Glomerular endothelial cell (primary cell): ENCODE measurements around the gene EPS8L2. TPM values are rescaled to one million over a fixed set of nuclear protein-coding genes. Genes with fewer than 3 reads are reported as not detected.

Experiments used
- DNase-seq: peaks from one replicate; pipeline ENCODE4 v3.0.0-alpha.2; 2011; ENCODE audit warnings: low read depth, low spot score; ENCODE audit errors: extremely low read depth
- total RNA-seq: library from RNA; depleted of rRNA; stranded (reverse); fragments of >200 nt; gene quantifications from 2 replicates; pipeline ENCODE4 v1.2.3, GENCODE V29; 2015

EPS8L2 gene
- total RNA-seq, 1 donor from 2014 or later, result 18.1 TPM

GRCh38 chr11:748007-748359 lies 42.0 kb downstream of the EPS8L2 start:
- DNase-seq, result no peak

- no peak for DNase-seq
Observed at GRCh38 chr11:749731-750130, 43.7 kb downstream of the EPS8L2 start.

- DNase-seq, result no peak
Observed at GRCh38 chr11:760236-760635, 54.2 kb downstream of the EPS8L2 start.

GRCh38 chr11:761526-762108 lies 55.6 kb downstream of the EPS8L2 start:
- DNase-seq, result no peak

- no peak for DNase-seq
Observed at GRCh38 chr11:762421-763072, 56.5 kb downstream of the EPS8L2 start.

- DNase-seq, result no peak
Observed at GRCh38 chr11:763073-763463, 57.0 kb downstream of the EPS8L2 start.

GRCh38 chr11:763549-764321 lies 57.7 kb downstream of the EPS8L2 start:
- DNase-seq, result no peak

- DNase-seq, result no peak
Observed at GRCh38 chr11:764322-765024, 58.4 kb downstream of the EPS8L2 start.

- no peak for DNase-seq
Observed at GRCh38 chr11:765025-765801, 59.2 kb downstream of the EPS8L2 start.

- no peak for DNase-seq
Observed at GRCh38 chr11:765802-766091, 59.7 kb downstream of the EPS8L2 start.

GRCh38 chr11:766106-766935 lies 60.3 kb downstream of the EPS8L2 start:
- DNase-seq, result no peak

- no peak for DNase-seq
Observed at GRCh38 chr11:766936-767210, 60.8 kb downstream of the EPS8L2 start.

- no peak for DNase-seq
Observed at GRCh38 chr11:767238-767637, 61.2 kb downstream of the EPS8L2 start.

GRCh38 chr11:769887-770641 lies 64.0 kb downstream of the EPS8L2 start:
- no peak for DNase-seq

- DNase-seq, result no peak
Observed at GRCh38 chr11:770642-771616, 64.9 kb downstream of the EPS8L2 start.

GRCh38 chr11:771617-772204 lies 65.7 kb downstream of the EPS8L2 start:
- no peak for DNase-seq

- DNase-seq, result no peak
Observed at GRCh38 chr11:772429-773390, 66.7 kb downstream of the EPS8L2 start.
